Measurements from ENCODE around the gene RALGPS1.

The RALGPS1 gene

GRCh38 chr9:127055745-127056402 lies 141.3 kb downstream of the RALGPS1 start:
- Histone ChIP-seq H3K27me3 (ENCODE audit: control insufficient read depth, insufficient read depth, low read length) (no peaks in the 10 kb centered on the region), H3K9me3 (ENCODE audit: control insufficient read depth, insufficient read depth, low read length) (no peaks in the 10 kb centered on the region), H3K27ac (ENCODE audit: low read depth, low read length) (no peak overlapping the region)

DNA sequence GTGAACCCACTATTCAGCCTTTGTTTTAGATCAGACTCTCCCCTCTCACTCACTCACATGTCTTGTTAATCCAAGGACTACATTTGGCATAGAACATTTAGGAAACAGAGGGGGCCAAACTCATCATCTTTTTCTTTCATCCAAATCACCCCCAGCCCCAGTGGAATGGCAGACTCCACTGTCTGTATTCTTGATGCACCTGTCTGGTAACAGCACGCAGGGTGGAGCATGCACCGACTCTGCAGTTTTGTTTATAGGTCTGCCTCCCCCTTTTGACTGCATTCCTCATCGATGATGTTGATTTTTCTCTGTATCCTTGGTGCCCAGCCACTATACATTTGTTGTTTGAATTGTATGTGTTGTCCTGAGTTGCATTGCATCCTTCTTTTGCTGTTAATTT lies 141.9 kb downstream of the RALGPS1 start:
- Histone ChIP-seq H3K36me3 (ENCODE audit: control insufficient read depth, insufficient read depth, low read length) (no peaks in the 10 kb centered on the region), H3K27me3 (ENCODE audit: control insufficient read depth, insufficient read depth, low read length) (no peaks in the 10 kb centered on the region), H3K27ac (ENCODE audit: low read depth, low read length) (no peak overlapping the region), H3K4me1 (ENCODE audit: control insufficient read depth, insufficient read depth, low read length) (no peaks in the 10 kb centered on the region), H3K9me3 (ENCODE audit: control insufficient read depth, insufficient read depth, low read length) (no peaks in the 10 kb centered on the region), H3K9ac (ENCODE audit: low read depth, low read length) (no peak overlapping the region), H3K4me3 (ENCODE audit: low read depth, low read length) (no peak overlapping the region)

More at GRCh38 chr9:127055745-127056402, 141.3 kb downstream of the RALGPS1 start:
- Histone ChIP-seq H3K36me3 (ENCODE audit: control insufficient read depth, insufficient read depth, low read length) (no peaks in the 10 kb centered on the region), H3K4me1 (ENCODE audit: control insufficient read depth, insufficient read depth, low read length) (no peaks in the 10 kb centered on the region), H3K9ac (ENCODE audit: low read depth, low read length) (no peak overlapping the region), H3K4me3 (ENCODE audit: low read depth, low read length) (no peak overlapping the region)

DNA sequence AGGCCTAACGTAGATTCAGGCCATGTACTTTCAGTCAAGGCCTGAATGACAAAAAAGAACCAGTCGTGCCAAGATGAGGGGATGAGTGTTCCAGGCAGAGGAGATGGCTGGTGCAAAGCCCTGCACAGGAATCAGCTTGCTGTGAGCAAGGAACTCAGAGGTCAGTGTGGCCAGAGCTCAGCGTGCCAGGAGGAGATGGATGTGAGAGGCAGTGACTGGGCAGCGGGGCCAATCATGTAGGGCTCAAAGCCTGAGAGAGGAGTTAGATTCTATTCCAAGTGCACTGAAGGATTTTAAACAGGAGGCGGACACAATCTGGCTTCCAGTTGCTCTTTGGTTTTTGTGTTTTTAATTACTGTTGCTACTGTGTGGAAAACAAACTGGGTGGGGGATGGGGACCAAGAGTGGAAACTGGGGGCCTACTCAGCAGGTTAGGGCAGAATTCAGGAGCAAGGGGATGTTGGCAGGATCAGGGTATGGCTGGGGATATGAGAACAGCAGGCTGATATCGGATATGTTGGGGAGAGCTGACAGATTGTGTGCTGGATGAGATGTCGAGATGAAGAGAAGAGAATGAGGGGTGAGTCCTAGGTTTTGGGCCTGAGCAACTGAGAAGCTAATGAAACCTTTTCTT lies 143.5 kb downstream of the RALGPS1 start:
- Histone ChIP-seq H3K27me3 (ENCODE audit: control insufficient read depth, insufficient read depth, low read length) (no peaks in the 10 kb centered on the region), H3K4me3 (ENCODE audit: low read depth, low read length) (no peak overlapping the region), H3K4me1 (ENCODE audit: control insufficient read depth, insufficient read depth, low read length) (no peaks in the 10 kb centered on the region), H3K27ac (ENCODE audit: low read depth, low read length) (no peak overlapping the region), H3K9ac (ENCODE audit: low read depth, low read length) (no peak overlapping the region), H3K9me3 (ENCODE audit: control insufficient read depth, insufficient read depth, low read length) (no peaks in the 10 kb centered on the region), H3K36me3 (ENCODE audit: control insufficient read depth, insufficient read depth, low read length) (no peaks in the 10 kb centered on the region)

- no peak overlapping the region for H3K27ac ChIP-seq (ENCODE audit: low read depth, low read length)
- no peaks in the 10 kb centered on the region for H3K36me3 ChIP-seq (ENCODE audit: control insufficient read depth, insufficient read depth, low read length)
- H3K9ac ChIP-seq (ENCODE audit: low read depth, low read length), result no peak overlapping the region
- no peak overlapping the region for H3K4me3 ChIP-seq (ENCODE audit: low read depth, low read length)
- no peaks in the 10 kb centered on the region for H3K27me3 ChIP-seq (ENCODE audit: control insufficient read depth, insufficient read depth, low read length)
- H3K4me1 ChIP-seq (ENCODE audit: control insufficient read depth, insufficient read depth, low read length), result no peaks in the 10 kb centered on the region
- no peaks in the 10 kb centered on the region for H3K9me3 ChIP-seq (ENCODE audit: control insufficient read depth, insufficient read depth, low read length)
Measured at GRCh38 chr9:127058645-127059021, 144.1 kb downstream of the RALGPS1 start.

DNA sequence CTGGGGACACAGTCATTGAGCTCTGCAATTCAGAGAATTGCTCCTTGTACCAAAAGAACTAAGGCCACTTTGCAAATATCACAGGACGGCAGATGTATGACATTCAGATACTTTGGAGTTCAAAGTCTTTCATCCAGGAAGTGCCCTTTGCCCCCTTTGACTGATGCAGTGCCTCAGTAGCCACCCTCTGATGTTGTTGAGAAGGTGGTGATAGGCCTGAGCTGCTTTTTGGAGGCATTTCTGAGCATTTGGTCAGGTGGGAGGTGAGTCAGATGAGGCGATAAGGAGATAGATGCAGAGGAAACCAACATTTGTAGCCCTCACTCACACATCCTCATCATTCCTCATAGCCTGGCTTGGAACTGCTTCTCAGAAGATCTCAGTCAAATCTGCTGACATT lies 144.4 kb downstream of the RALGPS1 start:
- Histone ChIP-seq H3K9ac (ENCODE audit: low read depth, low read length) (no peak overlapping the region), H3K27me3 (ENCODE audit: control insufficient read depth, insufficient read depth, low read length) (no peaks in the 10 kb centered on the region), H3K36me3 (ENCODE audit: control insufficient read depth, insufficient read depth, low read length) (no peaks in the 10 kb centered on the region), H3K27ac (ENCODE audit: low read depth, low read length) (no peak overlapping the region), H3K4me1 (ENCODE audit: control insufficient read depth, insufficient read depth, low read length) (no peaks in the 10 kb centered on the region), H3K4me3 (ENCODE audit: low read depth, low read length) (no peak overlapping the region), H3K9me3 (ENCODE audit: control insufficient read depth, insufficient read depth, low read length) (no peaks in the 10 kb centered on the region)

DNA sequence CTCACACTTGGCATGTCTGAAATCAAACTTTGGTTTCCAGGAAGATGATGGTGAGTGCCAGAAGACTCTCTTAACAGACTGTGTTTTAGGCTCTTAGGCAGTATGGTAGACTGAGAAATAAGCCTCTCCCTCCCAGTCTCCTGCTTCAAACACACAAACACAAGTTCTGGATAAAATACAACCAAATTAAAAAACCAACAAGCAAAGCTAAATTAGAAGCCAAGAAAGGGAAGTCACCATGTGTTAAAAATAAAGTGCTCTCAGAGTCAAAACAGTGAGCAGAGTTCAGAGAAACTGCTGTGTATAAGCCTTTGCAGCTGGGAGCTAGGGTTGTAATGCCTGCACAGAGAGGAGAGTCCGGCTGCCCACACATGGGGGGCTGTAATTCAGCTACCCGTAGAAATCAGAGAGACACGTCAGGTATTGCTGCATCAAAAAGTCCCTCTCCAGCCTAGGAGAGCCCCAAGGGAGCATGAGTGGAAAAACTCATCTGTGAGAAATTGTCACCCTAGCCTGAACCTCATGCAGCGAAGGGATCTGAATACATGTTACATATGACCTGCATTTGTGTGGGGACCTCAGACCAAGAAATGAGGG lies 145.3 kb downstream of the RALGPS1 start:
- Histone ChIP-seq H3K36me3 (ENCODE audit: control insufficient read depth, insufficient read depth, low read length) (no peaks in the 10 kb centered on the region), H3K4me3 (ENCODE audit: low read depth, low read length) (no peak overlapping the region), H3K27ac (ENCODE audit: low read depth, low read length) (no peak overlapping the region), H3K4me1 (ENCODE audit: control insufficient read depth, insufficient read depth, low read length) (no peaks in the 10 kb centered on the region), H3K9ac (ENCODE audit: low read depth, low read length) (no peak overlapping the region), H3K9me3 (ENCODE audit: control insufficient read depth, insufficient read depth, low read length) (no peaks in the 10 kb centered on the region), H3K27me3 (ENCODE audit: control insufficient read depth, insufficient read depth, low read length) (no peaks in the 10 kb centered on the region)

GRCh38 chr9:127061411-127061810 lies 146.8 kb downstream of the RALGPS1 start:
- H3K9ac ChIP-seq (ENCODE audit: low read depth, low read length), result no peak overlapping the region
- H3K4me3 ChIP-seq (ENCODE audit: low read depth, low read length), result no peak overlapping the region
- no peaks in the 10 kb centered on the region for H3K4me1 ChIP-seq (ENCODE audit: control insufficient read depth, insufficient read depth, low read length)
- no peaks in the 10 kb centered on the region for H3K27me3 ChIP-seq (ENCODE audit: control insufficient read depth, insufficient read depth, low read length)
- H3K9me3 ChIP-seq (ENCODE audit: control insufficient read depth, insufficient read depth, low read length), result no peaks in the 10 kb centered on the region
- H3K27ac ChIP-seq (ENCODE audit: low read depth, low read length), result no peak overlapping the region
- no peaks in the 10 kb centered on the region for H3K36me3 ChIP-seq (ENCODE audit: control insufficient read depth, insufficient read depth, low read length)

DNA sequence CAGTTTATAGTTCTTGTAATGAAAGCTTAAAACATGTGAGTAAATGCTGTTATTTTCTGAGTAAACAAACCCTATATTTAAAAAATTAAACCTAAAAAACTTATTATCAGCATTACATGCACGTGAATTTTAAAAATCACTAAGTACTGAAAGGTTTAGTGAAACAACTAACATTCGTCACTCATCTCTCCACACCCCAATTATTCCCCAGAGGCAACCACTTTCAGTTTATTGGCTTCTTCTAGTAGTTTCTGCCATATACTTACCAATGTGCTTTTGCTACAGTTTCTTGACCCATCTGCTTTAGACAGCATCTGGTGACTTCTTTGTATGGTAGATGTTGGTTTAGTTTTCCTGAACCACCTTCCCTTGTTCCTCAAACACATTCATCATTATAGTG lies 149.8 kb downstream of the RALGPS1 start:
- no peak overlapping the region for H3K9ac ChIP-seq (ENCODE audit: low read depth, low read length)
- H3K9me3 ChIP-seq (ENCODE audit: control insufficient read depth, insufficient read depth, low read length), result no peaks in the 10 kb centered on the region
- H3K4me1 ChIP-seq (ENCODE audit: control insufficient read depth, insufficient read depth, low read length), result peaks cover 12% of the 10 kb centered on the region; the same call in 1 of the 2 replicates
- no peak overlapping the region for H3K4me3 ChIP-seq (ENCODE audit: low read depth, low read length)
- no peaks in the 10 kb centered on the region for H3K27me3 ChIP-seq (ENCODE audit: control insufficient read depth, insufficient read depth, low read length)
- no peaks in the 10 kb centered on the region for H3K36me3 ChIP-seq (ENCODE audit: control insufficient read depth, insufficient read depth, low read length)
- no peak overlapping the region for H3K27ac ChIP-seq (ENCODE audit: low read depth, low read length)

- no peaks in the 10 kb centered on the region for H3K27me3 ChIP-seq (ENCODE audit: control insufficient read depth, insufficient read depth, low read length)
- H3K27ac ChIP-seq (ENCODE audit: low read depth, low read length), result no peak overlapping the region
Measured at GRCh38 chr9:127065592-127065991, 151.0 kb downstream of the RALGPS1 start.

GRCh38 chr9:127066060-127066850 lies 151.7 kb downstream of the RALGPS1 start:
- H3K27ac ChIP-seq (ENCODE audit: low read depth, low read length), result no peak overlapping the region
- peaks cover 12% of the 10 kb centered on the region; the same call in 1 of the 2 replicates for H3K4me1 ChIP-seq (ENCODE audit: control insufficient read depth, insufficient read depth, low read length)
- H3K36me3 ChIP-seq (ENCODE audit: control insufficient read depth, insufficient read depth, low read length), result no peaks in the 10 kb centered on the region; the same call in 1 of the 2 replicates
- H3K27me3 ChIP-seq (ENCODE audit: control insufficient read depth, insufficient read depth, low read length), result no peaks in the 10 kb centered on the region
- no peaks in the 10 kb centered on the region for H3K9me3 ChIP-seq (ENCODE audit: control insufficient read depth, insufficient read depth, low read length)
- no peak overlapping the region for H3K4me3 ChIP-seq (ENCODE audit: low read depth, low read length)
- H3K9ac ChIP-seq (ENCODE audit: low read depth, low read length), result no peak overlapping the region

More at GRCh38 chr9:127065592-127065991, 151.0 kb downstream of the RALGPS1 start:
- Histone ChIP-seq H3K9me3 (ENCODE audit: control insufficient read depth, insufficient read depth, low read length) (no peaks in the 10 kb centered on the region), H3K4me3 (ENCODE audit: low read depth, low read length) (no peak overlapping the region), H3K4me1 (ENCODE audit: control insufficient read depth, insufficient read depth, low read length) (peaks cover 12% of the 10 kb centered on the region; the same call in 1 of the 2 replicates), H3K9ac (ENCODE audit: low read depth, low read length) (no peak overlapping the region), H3K36me3 (ENCODE audit: control insufficient read depth, insufficient read depth, low read length) (no peaks in the 10 kb centered on the region; the same call in 1 of the 2 replicates)

GRCh38 chr9:127066851-127067136 lies 152.2 kb downstream of the RALGPS1 start:
- H3K9me3 ChIP-seq (ENCODE audit: control insufficient read depth, insufficient read depth, low read length), result no peaks in the 10 kb centered on the region
- no peak overlapping the region for H3K27ac ChIP-seq (ENCODE audit: low read depth, low read length)
- no peak overlapping the region for H3K4me3 ChIP-seq (ENCODE audit: low read depth, low read length)
- H3K36me3 ChIP-seq (ENCODE audit: control insufficient read depth, insufficient read depth, low read length), result no peaks in the 10 kb centered on the region; the same call in 1 of the 2 replicates
- peaks cover 12% of the 10 kb centered on the region; the same call in 1 of the 2 replicates for H3K4me1 ChIP-seq (ENCODE audit: control insufficient read depth, insufficient read depth, low read length)
- H3K9ac ChIP-seq (ENCODE audit: low read depth, low read length), result no peak overlapping the region
- no peaks in the 10 kb centered on the region for H3K27me3 ChIP-seq (ENCODE audit: control insufficient read depth, insufficient read depth, low read length)
